ENCODE data around the gene SGPL1.

SGPL1 gene

GRCh38 chr10:70834441-70835151, 18.8 kb downstream of the SGPL1 start:
- Histone ChIP-seq H3K4me3 (ENCODE audit: low read length) (no peak overlapping the region), H3K27me3 (ENCODE audit: control insufficient read depth, insufficient read depth, low read length) (no peaks in the 10 kb centered on the region), H3K9ac (ENCODE audit: low read depth, low read length) (no peak overlapping the region), H3K4me2 (ENCODE audit: low read length) (peak overlapping the region; percentile 73), H3K9me3 (replicated peaks; ENCODE audit: low read length) (no peaks in the 10 kb centered on the region), H3K36me3 (ENCODE audit: insufficient read depth, low read length) (peaks cover 9% of the 10 kb centered on the region), H3K4me1 (ENCODE audit: control insufficient read depth, insufficient read depth, low read length) (peaks cover 60% of the 10 kb centered on the region)

- Histone ChIP-seq H3K4me3 (ENCODE audit: low read length) (no peak overlapping the region), H3K36me3 (ENCODE audit: insufficient read depth, low read length) (peaks cover 9% of the 10 kb centered on the region), H3K9me3 (replicated peaks; ENCODE audit: low read length) (no peaks in the 10 kb centered on the region)
Observed at GRCh38 chr10:70836319-70836718, 20.6 kb downstream of the SGPL1 start.

GRCh38 chr10:70837660-70838059, 21.9 kb downstream of the SGPL1 start:
- no peaks in the 10 kb centered on the region for H3K27me3 ChIP-seq (ENCODE audit: control insufficient read depth, insufficient read depth, low read length)
- no peak overlapping the region for H3K4me2 ChIP-seq (ENCODE audit: low read length)
- H3K36me3 ChIP-seq (ENCODE audit: insufficient read depth, low read length): peaks cover 9% of the 10 kb centered on the region
- H3K4me3 ChIP-seq (ENCODE audit: low read length): no peak overlapping the region
- H3K9me3 ChIP-seq (replicated peaks; ENCODE audit: low read length): no peaks in the 10 kb centered on the region
- H3K9ac ChIP-seq (ENCODE audit: low read depth, low read length): no peak overlapping the region
- H3K4me1 ChIP-seq (ENCODE audit: control insufficient read depth, insufficient read depth, low read length): peaks cover 42% of the 10 kb centered on the region

More at GRCh38 chr10:70836319-70836718, 20.6 kb downstream of the SGPL1 start:
- Histone ChIP-seq H3K27me3 (ENCODE audit: control insufficient read depth, insufficient read depth, low read length) (no peaks in the 10 kb centered on the region), H3K9ac (ENCODE audit: low read depth, low read length) (no peak overlapping the region), H3K4me1 (ENCODE audit: control insufficient read depth, insufficient read depth, low read length) (peaks cover 55% of the 10 kb centered on the region), H3K4me2 (ENCODE audit: low read length) (peak overlapping the region; percentile 65)

- H3K36me3 ChIP-seq (ENCODE audit: insufficient read depth, low read length): peaks cover 9% of the 10 kb centered on the region
Observed at GRCh38 chr10:70838270-70838805, 22.6 kb downstream of the SGPL1 start.

GRCh38 chr10:70840836-70841235, 25.1 kb downstream of the SGPL1 start:
- no peaks in the 10 kb centered on the region for H3K9me3 ChIP-seq (replicated peaks; ENCODE audit: low read length)
- H3K4me3 ChIP-seq (ENCODE audit: low read length): no peak overlapping the region
- peaks cover 14% of the 10 kb centered on the region for H3K4me1 ChIP-seq (ENCODE audit: control insufficient read depth, insufficient read depth, low read length)
- H3K27me3 ChIP-seq (ENCODE audit: control insufficient read depth, insufficient read depth, low read length): no peaks in the 10 kb centered on the region
- no peak overlapping the region for H3K4me2 ChIP-seq (ENCODE audit: low read length)
- peaks cover 14% of the 10 kb centered on the region for H3K36me3 ChIP-seq (ENCODE audit: insufficient read depth, low read length)
- H3K9ac ChIP-seq (ENCODE audit: low read depth, low read length): no peak overlapping the region

More at GRCh38 chr10:70838270-70838805, 22.6 kb downstream of the SGPL1 start:
- Histone ChIP-seq H3K9me3 (replicated peaks; ENCODE audit: low read length) (no peaks in the 10 kb centered on the region), H3K4me1 (ENCODE audit: control insufficient read depth, insufficient read depth, low read length) (peaks cover 37% of the 10 kb centered on the region), H3K27me3 (ENCODE audit: control insufficient read depth, insufficient read depth, low read length) (no peaks in the 10 kb centered on the region), H3K4me3 (ENCODE audit: low read length) (no peak overlapping the region), H3K4me2 (ENCODE audit: low read length) (no peak overlapping the region), H3K9ac (ENCODE audit: low read depth, low read length) (no peak overlapping the region)

GRCh38 chr10:70843333-70843732, 27.6 kb downstream of the SGPL1 start:
- Histone ChIP-seq H3K27me3 (ENCODE audit: control insufficient read depth, insufficient read depth, low read length) (no peaks in the 10 kb centered on the region), H3K9me3 (replicated peaks; ENCODE audit: low read length) (no peaks in the 10 kb centered on the region), H3K9ac (ENCODE audit: low read depth, low read length) (no peak overlapping the region), H3K4me1 (ENCODE audit: control insufficient read depth, insufficient read depth, low read length) (peaks cover 7% of the 10 kb centered on the region), H3K4me2 (ENCODE audit: low read length) (no peak overlapping the region), H3K36me3 (ENCODE audit: insufficient read depth, low read length) (peaks cover 14% of the 10 kb centered on the region), H3K4me3 (ENCODE audit: low read length) (no peak overlapping the region)

- H3K9me3 ChIP-seq (replicated peaks; ENCODE audit: low read length): no peaks in the 10 kb centered on the region
- no peaks in the 10 kb centered on the region for H3K27me3 ChIP-seq (ENCODE audit: control insufficient read depth, insufficient read depth, low read length)
- no peak overlapping the region for H3K4me3 ChIP-seq (ENCODE audit: low read length)
- H3K36me3 ChIP-seq (ENCODE audit: insufficient read depth, low read length): peaks cover 14% of the 10 kb centered on the region
- no peak overlapping the region for H3K4me2 ChIP-seq (ENCODE audit: low read length)
- H3K4me1 ChIP-seq (ENCODE audit: control insufficient read depth, insufficient read depth, low read length): peaks cover 5% of the 10 kb centered on the region
- no peak overlapping the region for H3K9ac ChIP-seq (ENCODE audit: low read depth, low read length)
Observed at GRCh38 chr10:70843776-70844489, 28.2 kb downstream of the SGPL1 start.

- H3K9ac ChIP-seq (ENCODE audit: low read depth, low read length): no peak overlapping the region
- peaks cover 15% of the 10 kb centered on the region for H3K4me1 ChIP-seq (ENCODE audit: control insufficient read depth, insufficient read depth, low read length)
- no peaks in the 10 kb centered on the region for H3K27me3 ChIP-seq (ENCODE audit: control insufficient read depth, insufficient read depth, low read length)
- H3K4me2 ChIP-seq (ENCODE audit: low read length): no peak overlapping the region
- H3K36me3 ChIP-seq (ENCODE audit: insufficient read depth, low read length): peaks cover 12% of the 10 kb centered on the region
- H3K4me3 ChIP-seq (ENCODE audit: low read length): no peak overlapping the region
- H3K9me3 ChIP-seq (replicated peaks; ENCODE audit: low read length): no peaks in the 10 kb centered on the region
Observed at GRCh38 chr10:70845256-70845655, 29.5 kb downstream of the SGPL1 start.

- Histone ChIP-seq H3K27me3 (ENCODE audit: control insufficient read depth, insufficient read depth, low read length) (no peaks in the 10 kb centered on the region), H3K9me3 (replicated peaks; ENCODE audit: low read length) (no peaks in the 10 kb centered on the region), H3K9ac (ENCODE audit: low read depth, low read length) (no peak overlapping the region), H3K4me2 (ENCODE audit: low read length) (no peak overlapping the region), H3K4me3 (ENCODE audit: low read length) (no peak overlapping the region), H3K36me3 (ENCODE audit: insufficient read depth, low read length) (peaks cover 16% of the 10 kb centered on the region), H3K4me1 (ENCODE audit: control insufficient read depth, insufficient read depth, low read length) (peaks cover 18% of the 10 kb centered on the region)
Observed at GRCh38 chr10:70845816-70846215, 30.1 kb downstream of the SGPL1 start.

GRCh38 chr10:70846795-70847194, 31.0 kb downstream of the SGPL1 start:
- Histone ChIP-seq H3K4me1 (ENCODE audit: control insufficient read depth, insufficient read depth, low read length) (peaks cover 18% of the 10 kb centered on the region), H3K9me3 (replicated peaks; ENCODE audit: low read length) (no peaks in the 10 kb centered on the region), H3K27me3 (ENCODE audit: control insufficient read depth, insufficient read depth, low read length) (no peaks in the 10 kb centered on the region), H3K4me2 (ENCODE audit: low read length) (no peak overlapping the region), H3K9ac (ENCODE audit: low read depth, low read length) (no peak overlapping the region), H3K36me3 (ENCODE audit: insufficient read depth, low read length) (peaks cover 23% of the 10 kb centered on the region), H3K4me3 (ENCODE audit: low read length) (no peak overlapping the region)

GRCh38 chr10:70847659-70848360, 32.1 kb downstream of the SGPL1 start:
- H3K4me3 ChIP-seq (ENCODE audit: low read length): no peak overlapping the region
- H3K9me3 ChIP-seq (replicated peaks; ENCODE audit: low read length): no peaks in the 10 kb centered on the region
- peaks cover 26% of the 10 kb centered on the region for H3K36me3 ChIP-seq (ENCODE audit: insufficient read depth, low read length)
- no peak overlapping the region for H3K4me2 ChIP-seq (ENCODE audit: low read length)
- H3K27me3 ChIP-seq (ENCODE audit: control insufficient read depth, insufficient read depth, low read length): no peaks in the 10 kb centered on the region
- H3K4me1 ChIP-seq (ENCODE audit: control insufficient read depth, insufficient read depth, low read length): peaks cover 18% of the 10 kb centered on the region
- no peak overlapping the region for H3K9ac ChIP-seq (ENCODE audit: low read depth, low read length)
